SIG-M5 treated with dmso at 0.1 percent for 504 hours (cell line): ENCODE measurements around the gene MAGEF1.
"Not testable (repeated sequence)": the region's sequence is repeated elsewhere in the genome, so short reads cannot be mapped to it uniquely, and the experiment has no call there.

ENCODE experiments used
- DNase-seq: peaks from one replicate; lab custom pipeline; 2025; ENCODE audit not compliant: unreplicated experiment; lab: John Stamatoyannopoulos, UW

The MAGEF1 gene

GRCh38 chr3:184743248-184743647 is 31.4 kb upstream of the MAGEF1 start:
- DNase-seq, result no peak

GRCh38 chr3:184742676-184743135 is 30.8 kb upstream of the MAGEF1 start:
- no peak for DNase-seq

DNA sequence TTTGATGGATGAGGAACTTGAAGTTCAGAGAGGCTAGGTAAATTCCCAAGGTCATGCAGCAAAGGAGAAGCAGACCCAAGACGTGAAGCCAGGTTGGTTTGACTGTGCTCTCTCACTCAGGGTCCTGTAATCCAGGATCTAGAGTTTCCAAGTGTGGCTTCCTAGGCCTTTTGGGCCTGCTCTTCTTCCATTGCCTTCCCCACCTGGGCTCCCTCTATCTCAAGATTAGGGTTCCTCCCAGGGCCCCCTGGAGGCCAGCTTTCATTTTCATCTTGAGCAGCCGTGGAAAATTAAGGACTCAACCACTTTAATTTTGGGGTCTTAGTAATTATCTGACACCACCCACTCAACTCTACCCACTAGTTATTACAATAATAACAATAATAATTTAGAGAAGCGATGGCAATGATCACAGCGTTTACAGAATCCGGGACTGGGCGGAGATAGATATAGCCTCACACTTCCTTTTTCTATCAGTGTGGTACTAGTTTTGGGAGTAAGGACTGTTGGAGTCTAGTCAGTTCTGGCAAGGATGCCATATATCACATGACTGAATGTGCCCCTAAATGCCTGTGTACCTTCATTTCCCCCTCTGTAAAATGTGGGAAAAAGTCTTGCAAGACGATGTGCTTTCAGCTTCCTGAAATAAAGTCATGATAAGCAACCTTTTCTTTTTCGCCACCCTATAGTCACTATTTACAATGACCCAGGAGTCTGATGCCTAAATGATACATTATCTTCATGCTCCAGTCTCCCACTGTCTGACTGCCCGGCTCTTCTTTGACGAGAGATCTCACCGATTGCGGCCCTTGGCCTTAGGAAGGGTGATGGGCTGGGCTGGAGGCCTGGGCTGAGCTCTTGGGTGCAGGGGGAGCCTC is 30.2 kb upstream of the MAGEF1 start:
- DNase-seq, result no peak

DNA sequence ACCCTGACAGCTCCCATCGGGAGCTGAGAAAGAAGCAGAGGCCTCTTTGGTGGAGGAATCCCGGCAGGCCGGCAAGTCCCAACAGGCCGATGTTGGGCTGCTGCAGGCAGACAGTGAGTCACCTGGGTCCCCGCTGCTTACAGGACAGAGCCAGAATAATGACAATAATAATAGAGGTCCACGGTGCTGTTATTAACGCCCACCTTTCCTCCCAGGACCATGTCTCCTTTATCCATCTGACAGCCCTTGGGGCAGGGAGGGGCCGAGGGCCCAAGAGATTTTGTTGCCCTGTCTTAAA is 29.3 kb upstream of the MAGEF1 start:
- DNase-seq, result no peak

GRCh38 chr3:184740509-184741258 is 28.8 kb upstream of the MAGEF1 start:
- peak; percentile 54 for DNase-seq

DNA sequence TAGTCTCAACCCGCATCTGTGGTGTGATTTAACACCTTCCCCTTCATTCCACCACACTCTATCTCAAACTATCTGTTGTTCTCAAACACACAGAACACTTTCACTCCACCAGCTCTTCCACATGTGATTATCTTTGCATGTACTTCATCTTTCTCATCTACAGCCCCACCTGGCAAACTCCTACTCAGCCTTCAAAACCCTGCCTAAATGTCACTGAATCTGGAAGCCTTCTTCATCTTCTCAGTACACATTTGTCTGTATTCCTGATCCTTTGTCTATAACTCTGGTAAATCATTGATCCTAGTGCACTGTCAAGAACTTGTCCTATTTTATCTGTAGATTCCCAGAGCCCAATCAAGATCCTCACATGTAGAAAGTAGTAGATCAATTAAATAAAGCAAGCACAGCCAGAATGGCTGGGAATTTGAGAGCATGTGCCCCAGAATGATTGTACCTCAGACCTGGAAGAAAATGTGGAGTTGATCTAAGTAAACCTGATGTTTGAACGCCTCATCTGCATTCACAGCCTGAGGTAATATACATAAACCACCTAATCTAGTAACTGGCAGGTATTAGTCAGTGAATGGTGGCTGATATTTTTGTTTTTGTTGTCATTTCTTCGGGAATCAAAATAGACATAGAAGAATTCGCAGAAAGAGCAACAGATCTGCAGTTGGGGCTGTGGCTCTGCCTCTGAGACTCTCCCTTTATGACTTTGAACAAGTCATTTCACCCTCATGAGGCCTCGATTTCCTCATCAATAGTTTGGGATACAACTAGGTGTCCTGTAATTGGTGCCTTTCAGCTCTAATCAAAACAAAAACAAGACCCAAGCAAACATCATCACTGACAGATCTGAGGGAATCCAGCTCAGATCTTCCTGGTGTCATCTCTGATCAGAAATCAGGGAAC is 28.0 kb upstream of the MAGEF1 start:
- no peak for DNase-seq

DNA sequence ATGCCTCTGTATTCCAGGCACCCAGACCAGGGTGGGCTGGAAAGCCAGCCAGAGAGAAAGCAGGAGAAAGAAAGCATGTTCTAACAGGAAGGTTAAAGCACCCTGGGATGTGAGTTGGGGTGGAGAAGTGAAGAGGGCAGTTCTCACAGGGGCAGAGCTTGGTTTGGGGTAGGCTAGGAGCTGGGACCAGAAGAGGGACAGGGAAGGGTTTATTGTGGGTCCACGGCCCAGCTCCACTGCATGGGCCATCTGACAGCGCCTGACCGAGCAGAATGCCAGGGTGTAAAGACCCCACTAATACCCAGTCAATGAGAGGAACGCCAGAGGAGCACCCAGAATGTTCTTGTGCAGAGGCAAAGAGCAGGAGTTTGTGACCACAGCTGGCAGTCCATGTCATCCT is 27.1 kb upstream of the MAGEF1 start:
- no peak for DNase-seq

- DNase-seq, result no peak
These were observed 26.6 kb upstream of the MAGEF1 start for GRCh38 chr3:184738506-184738890.

GRCh38 chr3:184737641-184738505 is 26.0 kb upstream of the MAGEF1 start:
- no peak for DNase-seq

GRCh38 chr3:184737063-184737462 is 25.2 kb upstream of the MAGEF1 start:
- no peak for DNase-seq

DNA sequence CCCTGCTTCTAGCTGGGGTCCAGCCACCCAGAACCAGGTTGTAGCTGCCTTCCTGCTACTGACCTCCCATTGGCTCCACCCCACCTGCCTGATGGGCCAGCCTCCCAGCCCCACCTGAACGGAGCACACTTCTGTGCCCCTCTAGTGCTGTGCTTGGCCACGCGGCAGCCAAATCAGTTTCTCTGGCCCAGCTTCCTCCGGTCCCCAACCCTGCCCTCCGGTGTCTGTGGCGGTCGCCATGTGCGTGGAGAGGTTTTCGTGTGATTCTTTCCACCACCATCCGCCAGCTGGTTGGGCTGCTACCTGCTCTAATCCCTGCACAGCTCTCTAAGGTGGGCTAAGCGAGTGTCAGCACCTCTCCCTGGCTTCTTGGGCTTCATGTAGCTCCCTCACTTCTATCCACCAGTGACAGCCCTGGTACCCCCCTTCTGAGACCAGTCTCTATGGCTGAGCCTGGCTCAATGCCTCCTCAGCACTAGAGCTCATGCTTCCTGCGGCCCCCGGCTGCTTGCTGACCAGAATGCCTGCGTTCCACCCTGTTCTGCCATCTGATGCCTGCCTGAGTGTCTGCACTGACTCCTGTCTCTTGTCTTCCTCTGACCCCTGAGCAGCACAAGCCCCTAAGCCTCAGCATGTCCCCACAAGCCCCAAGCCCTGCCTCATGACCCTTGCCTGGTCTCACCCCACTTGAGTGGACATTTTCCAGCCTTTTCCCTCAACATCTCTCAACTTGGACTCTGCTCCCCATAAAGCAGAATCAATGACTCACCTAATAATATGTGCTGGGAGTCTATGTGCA is 23.2 kb upstream of the MAGEF1 start:
- no peak for DNase-seq

DNA sequence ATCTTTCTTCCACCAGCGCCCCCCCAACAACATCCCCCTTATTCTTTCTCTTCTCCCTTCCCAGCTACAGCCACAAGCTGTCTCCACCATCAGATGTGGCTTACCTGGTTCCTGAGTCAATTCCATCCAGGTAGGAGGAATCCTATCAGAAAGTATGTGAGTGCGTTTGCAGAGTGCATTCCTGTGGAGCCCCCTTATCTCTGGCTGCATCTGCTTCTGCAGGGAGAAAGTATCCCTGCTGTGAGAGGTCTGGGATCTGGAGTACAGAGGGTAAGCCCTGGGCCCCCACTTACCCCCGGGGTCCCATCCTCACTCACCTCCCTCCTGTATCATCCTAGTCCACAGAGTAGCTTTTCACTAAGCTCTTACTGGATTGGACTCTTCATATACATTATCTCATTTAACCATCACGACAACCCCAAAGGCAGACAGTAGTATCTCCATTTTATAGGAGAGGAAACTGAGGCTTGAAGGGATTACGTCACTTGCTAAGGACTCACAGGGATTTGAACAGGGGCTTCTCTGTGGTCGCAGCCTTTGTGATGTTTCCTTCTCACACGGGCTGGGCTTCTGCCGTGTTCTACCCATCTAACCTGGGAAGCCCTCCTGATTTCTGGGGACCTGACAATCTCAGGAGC is 22.2 kb upstream of the MAGEF1 start:
- DNase-seq, result no peak

DNA sequence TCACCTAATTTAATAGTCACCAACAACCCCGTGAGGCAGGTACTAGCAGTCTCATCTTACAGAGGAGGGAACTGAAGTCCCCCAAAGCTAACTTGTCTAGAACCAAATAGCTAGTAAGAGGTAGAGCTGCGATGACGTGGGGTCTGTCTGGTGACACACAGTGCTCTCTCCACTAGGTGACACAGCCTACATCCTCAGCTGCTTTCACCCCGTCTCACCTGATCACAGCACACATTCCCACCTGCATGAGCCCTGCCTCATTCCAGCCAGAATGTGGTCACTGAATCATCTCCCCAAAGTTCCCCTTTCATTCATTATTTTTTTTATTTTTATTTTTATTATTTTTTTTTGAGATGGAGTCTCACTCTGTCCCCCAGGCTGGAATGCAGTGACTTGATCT is 21.3 kb upstream of the MAGEF1 start:
- no peak for DNase-seq

- no peak for DNase-seq
These were observed 20.1 kb upstream of the MAGEF1 start for GRCh38 chr3:184731786-184732537.

GRCh38 chr3:184730924-184731323 is 19.1 kb upstream of the MAGEF1 start:
- DNase-seq, result no peak

GRCh38 chr3:184729154-184729553 is 17.3 kb upstream of the MAGEF1 start:
- not testable (repeated sequence) for DNase-seq

DNA sequence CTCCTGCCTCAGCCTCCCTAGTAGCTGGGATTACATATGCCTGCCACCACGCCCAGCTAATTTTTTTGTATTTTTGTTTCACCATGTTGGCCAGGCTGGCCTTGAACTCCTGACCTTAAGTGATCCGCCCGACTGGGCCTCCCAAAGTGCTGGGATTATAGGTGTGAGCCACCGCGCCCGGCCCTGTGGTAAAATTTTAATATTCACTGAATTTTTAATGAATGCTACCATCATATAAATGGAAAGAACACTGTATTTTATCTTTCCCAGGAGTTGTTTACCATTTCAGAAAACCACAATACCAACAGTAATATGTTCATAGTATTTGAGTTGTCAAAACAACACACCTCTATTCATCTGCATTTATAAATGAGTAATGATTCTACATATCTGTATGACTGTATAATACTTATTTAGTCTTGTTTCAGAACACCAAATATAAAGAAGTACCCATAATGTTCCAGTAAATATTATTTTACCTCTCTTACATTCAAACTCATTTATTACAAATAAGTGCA is 16.2 kb upstream of the MAGEF1 start:
- no peak for DNase-seq

- peak; percentile 64 for DNase-seq
These were observed 15.6 kb upstream of the MAGEF1 start for GRCh38 chr3:184727357-184728009.
